GM12878 (cell line): ENCODE results near the gene RPS6KL1. TPM values are rescaled to one million over a fixed set of nuclear protein-coding genes. Genes with fewer than 3 reads are reported as not detected.

ENCODE experiments used
- ATAC-seq: fragments of 200-7000 bp; cut with Tn5 transposase; 3 replicates; pipeline ENCODE4 v1.9.1; 2020; ENCODE audit warnings: mild to moderate bottlenecking, moderate library complexity
- BruUV-seq: library from RNA; stranded (reverse); fragments of 400-500 nt; replicated peaks from 2 replicates; lab custom pipeline; 2021; lab: Mats Ljungman, UMichigan
- CTCF ChIA-PET: fragments of 300-600 bp; sonication (Branson Sonifier 250); formaldehyde crosslinking; extraction: SDS; loops from one replicate; lab custom pipeline; 2021; ENCODE audit warnings: inconsistent platforms; lab: Yijun Ruan, JAX
- POLR2A ChIA-PET: fragments of 350-600 bp; formaldehyde crosslinking; extraction: SDS; loops from one replicate; lab custom pipeline; 2021; ENCODE audit warnings: inconsistent platforms; lab: Charles Lee
- RAD21 ChIA-PET: fragments of 300-600 bp; sonication (Branson Sonifier 250); formaldehyde crosslinking; loops from one replicate; lab custom pipeline; 2023; ENCODE audit warnings: antibody characterized with exemption; ENCODE audit not compliant: unreplicated experiment; lab: Charles Lee
- SMC1A ChIA-PET: fragments of 300-600 bp; sonication (Branson Sonifier 250); formaldehyde crosslinking; loops from one replicate; lab custom pipeline; 2023; ENCODE audit not compliant: unreplicated experiment, uncharacterized antibody; lab: Charles Lee
- DNase-seq: peaks from one replicate; pipeline ENCODE4 v3.0.0-alpha.2; 2011; ENCODE audit warnings: low read depth, low spot score
- FAIRE-seq: peaks from 3 replicates; lab custom pipeline; 2011; peaks lifted over from hg19 to GRCh38; lab: Jason Lieb, UNC
- H2AFZ ChIP-seq: 2 replicates; pipeline ENCODE4 v1.6.0; 2011; ENCODE audit warnings: low read depth, low read length, control low read depth; ENCODE audit not compliant: control insufficient read depth
- H3K27ac ChIP-seq: 2 replicates; pipeline ENCODE4 v1.5.1; 2011; ENCODE audit warnings: control low read depth; ENCODE audit not compliant: control insufficient read depth, insufficient read depth
- H3K27me3 ChIP-seq, 2 experiments: replicated peaks in 1 of 2; 2 replicates each; pipeline versions ENCODE4 v1.6.0 to v1.6.1; 2011; ENCODE audit warnings: low read length in 1 of 2; ENCODE audit not compliant: control insufficient read depth in 2 of 2, insufficient read depth in 2 of 2
- H3K36me3 ChIP-seq, 2 experiments: 2 replicates each; pipeline ENCODE4 v1.5.1; 2011; ENCODE audit warnings: low read length in 1 of 2; ENCODE audit not compliant: control insufficient read depth in 2 of 2, insufficient read depth in 2 of 2
- H3K4me1 ChIP-seq: 2 replicates; pipeline ENCODE4 v1.6.1; 2011; ENCODE audit warnings: mild to moderate bottlenecking, low read length, moderate library complexity, mixed read lengths; ENCODE audit not compliant: control insufficient read depth, insufficient read depth
- H3K4me2 ChIP-seq: 2 replicates; pipeline ENCODE4 v1.6.0; 2011; ENCODE audit warnings: control low read depth; ENCODE audit not compliant: control insufficient read depth, insufficient read depth
- H3K4me3 ChIP-seq: fragments of 200-600 bp; sonication (generic); 2 replicates; pipeline ENCODE4 v1.5.1; 2016
- H3K79me2 ChIP-seq: 2 replicates; pipeline ENCODE4 v1.6.0; 2011; ENCODE audit warnings: low read length; ENCODE audit not compliant: control insufficient read depth, insufficient read depth
- H3K9ac ChIP-seq: 2 replicates; pipeline ENCODE4 v1.8.0; 2011; ENCODE audit warnings: low read length, control low read depth, mixed read lengths; ENCODE audit not compliant: control insufficient read depth, insufficient read depth
- H3K9me3 ChIP-seq: replicated peaks from 3 replicates; pipeline ENCODE4 v1.5.1; 2011; ENCODE audit warnings: mild to moderate bottlenecking, low read length; ENCODE audit not compliant: control insufficient read depth, insufficient read depth
- H4K20me1 ChIP-seq: 2 replicates; pipeline ENCODE4 v1.6.0; 2011; ENCODE audit not compliant: control insufficient read depth, insufficient read depth
- CEBPB ChIP-seq, 2 experiments: fragments of 150-350 bp in 1 of 2; IDR thresholded peaks; 2 replicates each; pipeline ENCODE4 v1.6.1; 2012 to 2014; ENCODE audit warnings: low read depth in 2 of 2, low read length in 2 of 2, borderline replicate concordance in 1 of 2, inconsistent platforms in 1 of 2
- MTA3 ChIP-seq: IDR thresholded peaks from 2 replicates; pipeline ENCODE4 v1.6.1; 2012; ENCODE audit warnings: low read length, inconsistent platforms, borderline replicate concordance
- NBN ChIP-seq: fragments of 450-650 bp; IDR thresholded peaks from 2 replicates; pipeline ENCODE4 v1.6.1; 2016
- PAX5 ChIP-seq: IDR thresholded peaks from 2 replicates; pipeline ENCODE4 v1.6.1; 2011; ENCODE audit warnings: low read depth, low read length, borderline replicate concordance
- PAX8 ChIP-seq: fragments of 450-650 bp; IDR thresholded peaks from 2 replicates; pipeline ENCODE4 v1.6.1; 2017; ENCODE audit warnings: mild to moderate bottlenecking, moderate library complexity
- POLR2AphosphoS5 ChIP-seq: IDR thresholded peaks from 2 replicates; pipeline ENCODE4 v1.6.1; 2011; ENCODE audit warnings: mild to moderate bottlenecking, low read length, inconsistent platforms
- RFX5 ChIP-seq: IDR thresholded peaks from 2 replicates; pipeline ENCODE4 v1.6.1; 2011; ENCODE audit warnings: low read depth, low read length, improper control_type of control experiment
- SMC3 ChIP-seq: IDR thresholded peaks from 2 replicates; pipeline ENCODE4 v1.6.1; 2011; ENCODE audit warnings: low read length, improper control_type of control experiment, borderline replicate concordance
- TAF1 ChIP-seq: IDR thresholded peaks from 2 replicates; pipeline ENCODE4 v1.6.1; 2011; ENCODE audit warnings: mild to moderate bottlenecking, low read depth, low read length, borderline replicate concordance
- ZNF384 ChIP-seq: IDR thresholded peaks from 2 replicates; pipeline ENCODE4 v1.6.1; 2012; ENCODE audit warnings: low read depth, mild to moderate bottlenecking, low read length, improper control_type of control experiment, borderline replicate concordance
- ZSCAN29 ChIP-seq: fragments of 450-650 bp; IDR thresholded peaks from 2 replicates; pipeline ENCODE4 v1.6.1; 2017; ENCODE audit warnings: mild to moderate bottlenecking, moderate library complexity
- ZZZ3 ChIP-seq: IDR thresholded peaks from 2 replicates; pipeline ENCODE4 v1.6.1; 2011; ENCODE audit warnings: low read depth; ENCODE audit not compliant: control insufficient read depth, insufficient read length
- WGBS: methylation state at CpG from one replicate; pipeline ENCODE4 v1.1.6; 2016; ENCODE audit warnings: low lambda C conversion rate; ENCODE audit not compliant: insufficient replicate concordance, insufficient coverage; ENCODE audit errors: missing lambda C conversion rate; 5-methylcytosine and 5-hydroxymethylcytosine counted together
- in situ Hi-C: fragments of 300-500 bp; cut with MboI; formaldehyde crosslinking; loops from 9 replicates; pipeline ENCODE4 v1.14.3; 2018; ENCODE audit warnings: mixed read lengths
- intact Hi-C: fragments of 100-400 bp; cut with micrococcal nuclease; formaldehyde crosslinking; loops from one replicate; pipeline ENCODE4 v1.14.2; 2022; ENCODE audit not compliant: unreplicated experiment
- polyA plus RNA-seq, 11 experiments: library from polyadenylated mRNA; depleted of rRNA in 4 of 11; unstranded in 6 of 11; stranded (reverse) in 5 of 11; fragments of >200 nt; fragmentation: Nextera tagmentation in 4 of 11; fragmentation: Illumina TruSeq in 1 of 11; extraction: Ambion mirVana in 4 of 11; extraction: Trizol in 1 of 11; gene quantifications; 1 replicate in 1 of 11; 2 replicates in 10 of 11; pipeline versions ENCODE4 v1.2.1 to v1.2.3, GENCODE V29; 2011 to 2016; ENCODE audit warnings: inconsistent platforms in 2 of 11, missing spikeins in 2 of 11, low read depth in 1 of 11
- total RNA-seq, 4 experiments: library from RNA; depleted of rRNA in 3 of 4; stranded (reverse); fragments of >200 nt in 3 of 4; fragmentation: Illumina TruSeq in 1 of 4; extraction: Trizol in 1 of 4; gene quantifications; 2 replicates each; pipeline versions ENCODE4 v1.2.1 to v1.2.3, GENCODE V29; 2013 to 2021
- TF ChIP-seq, protein P1 (sequence below): IDR thresholded peaks from 2 replicates; pipeline ENCODE4 v1.6.1; 2011; ENCODE audit warnings: borderline replicate concordance, low read depth, mild to moderate bottlenecking, moderate library complexity, low read length; ENCODE audit not compliant: insufficient read depth, poor library complexity, severe bottlenecking
- TF ChIP-seq, protein P2 (sequence below): fragments of 450-650 bp; IDR thresholded peaks from 2 replicates; pipeline ENCODE4 v1.6.1; 2016; ENCODE audit warnings: mild to moderate bottlenecking, moderate library complexity, borderline replicate concordance
- TF ChIP-seq, protein P3 (sequence below): fragments of 450-650 bp; conservative IDR thresholded peaks from 2 replicates; pipeline ENCODE4 v1.6.1; 2017; ENCODE audit warnings: mild to moderate bottlenecking, moderate library complexity

The RPS6KL1 gene
- total and polyA plus RNA-seq, 10 of the 15 experiments (the other 5 are each of a cell fraction or from before 2014, with no cell fraction given), result 0.04 to 4.2 (median 2.0) TPM

DNA sequence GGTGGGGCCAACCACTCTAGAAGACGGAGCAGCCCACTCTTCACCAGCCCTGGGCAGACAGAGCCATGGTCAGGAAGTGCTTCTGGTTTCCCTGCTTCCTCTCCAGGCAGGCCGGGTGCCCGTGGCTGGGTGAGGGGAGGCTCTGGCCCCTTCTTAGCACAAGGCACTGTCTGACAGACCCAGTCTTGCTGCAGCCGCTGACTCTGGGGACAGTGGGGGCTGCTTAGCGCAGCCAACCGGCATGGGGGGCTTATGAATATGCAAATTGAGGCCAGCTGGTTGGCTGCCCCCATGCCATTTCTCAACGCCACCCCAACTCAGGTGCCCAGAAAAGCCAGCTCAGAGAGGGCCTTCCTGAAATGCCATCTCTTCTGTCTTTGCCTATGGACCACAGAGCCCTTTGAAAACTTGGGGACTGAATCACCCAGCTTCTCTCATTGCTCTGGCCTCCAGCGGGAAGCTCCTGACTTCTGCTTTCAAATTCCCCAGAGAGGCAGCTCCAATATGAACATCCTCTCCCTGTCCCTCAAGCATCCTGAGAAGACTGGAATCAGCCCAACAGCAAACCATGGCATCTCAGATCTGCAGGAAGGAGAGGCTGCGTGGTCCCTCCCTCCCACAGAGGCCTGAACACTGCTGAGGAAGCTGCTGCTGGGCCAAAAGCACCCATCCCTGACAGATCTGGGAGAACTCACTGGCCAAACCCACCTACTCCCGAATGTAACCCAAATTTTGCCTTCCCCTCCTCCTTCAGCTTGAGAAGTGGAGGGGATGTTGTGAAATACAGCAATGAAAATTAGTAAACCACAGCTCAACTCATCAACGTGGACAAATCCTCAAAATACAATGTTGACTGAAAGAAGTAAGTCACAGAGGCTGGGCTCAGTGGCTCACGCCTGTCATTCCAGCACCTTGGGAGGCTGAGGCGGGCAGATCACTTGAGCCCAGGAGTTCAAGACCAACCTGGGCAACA, 46.8 kb downstream of the RPS6KL1 start, which contains the start of gene PROX2:
Gene PROX2 (minus strand): TSS at position 205 of the 973 bp plus-strand sequence. CDS start 12,311 bp downstream, outside the sequence.
- RAD21 ChIA-PET, result interaction anchor here (3.2 kb wide), 1 partner anchor 30 kb away, joined by 11 read pairs; no protein-coding TSS in a partner anchor
- no peaks in the 10 kb centered on the region for H3K9me3 ChIP-seq
- H3K27me3 ChIP-seq, result no peaks in the 10 kb centered on the region; a peak in 1 of 4 replicates
- H3K27ac ChIP-seq, result no peak within 1 kb of the TSS
- H2AFZ ChIP-seq, result peak within 1 kb of the TSS; percentile 85
- intact Hi-C loops (no loop called here), in situ Hi-C loops (no loop called here)
- ATAC-seq (peak; percentile 47), DNase-seq (no peak), FAIRE-seq (no peak)
- no peak within 1 kb of the TSS for H3K4me3 ChIP-seq
- 36% methylated on average over 13 of the region's 13 CpGs for WGBS
- H3K36me3 ChIP-seq, result no peaks in the 10 kb centered on the region
- no peak within 1 kb of the TSS for H3K9ac ChIP-seq
- no peaks in the 10 kb centered on the region; the same call in 1 of the 2 replicates for H3K79me2 ChIP-seq
- CTCF ChIA-PET, result interaction anchor here (1.0 to 20.7 kb wide), 4 partner anchors 18 to 258 kb away, joined by 3 to 289 read pairs (median 38); no protein-coding TSS in a partner anchor
- SMC1A ChIA-PET, result interaction anchor here (0.6 to 5.0 kb wide), 4 partner anchors 10 to 275 kb away, joined by 3 to 30 read pairs (median 4); no protein-coding TSS in a partner anchor
- POLR2A ChIA-PET, result interaction anchor here (0.6 kb wide), 1 partner anchor 18 kb away, joined by 3 read pairs; no protein-coding TSS in a partner anchor
- H4K20me1 ChIP-seq, result no peaks in the 10 kb centered on the region
- peaks cover 13% of the 10 kb centered on the region for H3K4me1 ChIP-seq
- no peak within 1 kb of the TSS for H3K4me2 ChIP-seq
- no TSS peak for BruUV-seq
- TF ChIP-seq PAX8, result no peak
- no peak for TF ChIP-seq ZNF384
- TF ChIP-seq ZSCAN29, result no peak
- no peak for TF ChIP-seq POLR2AphosphoS5
- TF ChIP-seq CEBPB (IDR thresholded peaks at IDR 0.05; ENCODE audit: borderline replicate concordance in 1 of 2, low read depth in 2 of 2, low read length in 2 of 2), result no peak
- no peak for TF ChIP-seq TAF1
- no peak for TF ChIP-seq MTA3
- no peak for TF ChIP-seq NBN
- TF ChIP-seq, protein P1, sequence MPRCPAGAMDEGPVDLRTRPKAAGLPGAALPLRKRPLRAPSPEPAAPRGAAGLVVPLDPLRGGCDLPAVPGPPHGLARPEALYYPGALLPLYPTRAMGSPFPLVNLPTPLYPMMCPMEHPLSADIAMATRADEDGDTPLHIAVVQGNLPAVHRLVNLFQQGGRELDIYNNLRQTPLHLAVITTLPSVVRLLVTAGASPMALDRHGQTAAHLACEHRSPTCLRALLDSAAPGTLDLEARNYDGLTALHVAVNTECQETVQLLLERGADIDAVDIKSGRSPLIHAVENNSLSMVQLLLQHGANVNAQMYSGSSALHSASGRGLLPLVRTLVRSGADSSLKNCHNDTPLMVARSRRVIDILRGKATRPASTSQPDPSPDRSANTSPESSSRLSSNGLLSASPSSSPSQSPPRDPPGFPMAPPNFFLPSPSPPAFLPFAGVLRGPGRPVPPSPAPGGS, result no peak
- no peak for TF ChIP-seq ZZZ3
- TF ChIP-seq, protein P2, sequence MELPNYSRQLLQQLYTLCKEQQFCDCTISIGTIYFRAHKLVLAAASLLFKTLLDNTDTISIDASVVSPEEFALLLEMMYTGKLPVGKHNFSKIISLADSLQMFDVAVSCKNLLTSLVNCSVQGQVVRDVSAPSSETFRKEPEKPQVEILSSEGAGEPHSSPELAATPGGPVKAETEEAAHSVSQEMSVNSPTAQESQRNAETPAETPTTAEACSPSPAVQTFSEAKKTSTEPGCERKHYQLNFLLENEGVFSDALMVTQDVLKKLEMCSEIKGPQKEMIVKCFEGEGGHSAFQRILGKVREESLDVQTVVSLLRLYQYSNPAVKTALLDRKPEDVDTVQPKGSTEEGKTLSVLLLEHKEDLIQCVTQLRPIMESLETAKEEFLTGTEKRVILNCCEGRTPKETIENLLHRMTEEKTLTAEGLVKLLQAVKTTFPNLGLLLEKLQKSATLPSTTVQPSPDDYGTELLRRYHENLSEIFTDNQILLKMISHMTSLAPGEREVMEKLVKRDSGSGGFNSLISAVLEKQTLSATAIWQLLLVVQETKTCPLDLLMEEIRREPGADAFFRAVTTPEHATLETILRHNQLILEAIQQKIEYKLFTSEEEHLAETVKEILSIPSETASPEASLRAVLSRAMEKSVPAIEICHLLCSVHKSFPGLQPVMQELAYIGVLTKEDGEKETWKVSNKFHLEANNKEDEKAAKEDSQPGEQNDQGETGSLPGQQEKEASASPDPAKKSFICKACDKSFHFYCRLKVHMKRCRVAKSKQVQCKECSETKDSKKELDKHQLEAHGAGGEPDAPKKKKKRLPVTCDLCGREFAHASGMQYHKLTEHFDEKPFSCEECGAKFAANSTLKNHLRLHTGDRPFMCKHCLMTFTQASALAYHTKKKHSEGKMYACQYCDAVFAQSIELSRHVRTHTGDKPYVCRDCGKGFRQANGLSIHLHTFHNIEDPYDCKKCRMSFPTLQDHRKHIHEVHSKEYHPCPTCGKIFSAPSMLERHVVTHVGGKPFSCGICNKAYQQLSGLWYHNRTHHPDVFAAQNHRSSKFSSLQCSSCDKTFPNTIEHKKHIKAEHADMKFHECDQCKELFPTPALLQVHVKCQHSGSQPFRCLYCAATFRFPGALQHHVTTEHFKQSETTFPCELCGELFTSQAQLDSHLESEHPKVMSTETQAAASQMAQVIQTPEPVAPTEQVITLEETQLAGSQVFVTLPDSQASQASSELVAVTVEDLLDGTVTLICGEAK, result no peak
- TF ChIP-seq, protein P3, sequence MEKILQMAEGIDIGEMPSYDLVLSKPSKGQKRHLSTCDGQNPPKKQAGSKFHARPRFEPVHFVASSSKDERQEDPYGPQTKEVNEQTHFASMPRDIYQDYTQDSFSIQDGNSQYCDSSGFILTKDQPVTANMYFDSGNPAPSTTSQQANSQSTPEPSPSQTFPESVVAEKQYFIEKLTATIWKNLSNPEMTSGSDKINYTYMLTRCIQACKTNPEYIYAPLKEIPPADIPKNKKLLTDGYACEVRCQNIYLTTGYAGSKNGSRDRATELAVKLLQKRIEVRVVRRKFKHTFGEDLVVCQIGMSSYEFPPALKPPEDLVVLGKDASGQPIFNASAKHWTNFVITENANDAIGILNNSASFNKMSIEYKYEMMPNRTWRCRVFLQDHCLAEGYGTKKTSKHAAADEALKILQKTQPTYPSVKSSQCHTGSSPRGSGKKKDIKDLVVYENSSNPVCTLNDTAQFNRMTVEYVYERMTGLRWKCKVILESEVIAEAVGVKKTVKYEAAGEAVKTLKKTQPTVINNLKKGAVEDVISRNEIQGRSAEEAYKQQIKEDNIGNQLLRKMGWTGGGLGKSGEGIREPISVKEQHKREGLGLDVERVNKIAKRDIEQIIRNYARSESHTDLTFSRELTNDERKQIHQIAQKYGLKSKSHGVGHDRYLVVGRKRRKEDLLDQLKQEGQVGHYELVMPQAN, result no peak
- no peak for TF ChIP-seq RFX5
- TF ChIP-seq SMC3, result no peak
- TF ChIP-seq PAX5, result no peak
